ENCODE results near the gene KCNK3. TPM values are rescaled to one million over a fixed set of nuclear protein-coding genes. Genes with fewer than 3 reads are reported as not detected.

Gene KCNK3
- total and polyA plus RNA-seq, 3 donors from 2014 or later = 1.0 to 2.5 (median 1.5) TPM

GRCh38 chr2:26769089-26769761, 76.7 kb downstream of the KCNK3 start:
- peak overlapping the region; percentile 26 to 70 for H3K27ac ChIP-seq
- no peaks in the 10 kb centered on the region for H3K9me3 ChIP-seq
- H3K27me3 ChIP-seq = no peaks in the 10 kb centered on the region
- H3K4me1 ChIP-seq = peaks cover 43% of the 10 kb centered on the region
- TF ChIP-seq, protein P1, sequence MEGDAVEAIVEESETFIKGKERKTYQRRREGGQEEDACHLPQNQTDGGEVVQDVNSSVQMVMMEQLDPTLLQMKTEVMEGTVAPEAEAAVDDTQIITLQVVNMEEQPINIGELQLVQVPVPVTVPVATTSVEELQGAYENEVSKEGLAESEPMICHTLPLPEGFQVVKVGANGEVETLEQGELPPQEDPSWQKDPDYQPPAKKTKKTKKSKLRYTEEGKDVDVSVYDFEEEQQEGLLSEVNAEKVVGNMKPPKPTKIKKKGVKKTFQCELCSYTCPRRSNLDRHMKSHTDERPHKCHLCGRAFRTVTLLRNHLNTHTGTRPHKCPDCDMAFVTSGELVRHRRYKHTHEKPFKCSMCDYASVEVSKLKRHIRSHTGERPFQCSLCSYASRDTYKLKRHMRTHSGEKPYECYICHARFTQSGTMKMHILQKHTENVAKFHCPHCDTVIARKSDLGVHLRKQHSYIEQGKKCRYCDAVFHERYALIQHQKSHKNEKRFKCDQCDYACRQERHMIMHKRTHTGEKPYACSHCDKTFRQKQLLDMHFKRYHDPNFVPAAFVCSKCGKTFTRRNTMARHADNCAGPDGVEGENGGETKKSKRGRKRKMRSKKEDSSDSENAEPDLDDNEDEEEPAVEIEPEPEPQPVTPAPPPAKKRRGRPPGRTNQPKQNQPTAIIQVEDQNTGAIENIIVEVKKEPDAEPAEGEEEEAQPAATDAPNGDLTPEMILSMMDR (IDR thresholded peaks at IDR 0.05) = no peak
- TF ChIP-seq POLR2A (IDR thresholded peaks at IDR 0.05) = no peak
- 64 to 66% methylated on average over 9 to 14 of the region's 14 CpGs for WGBS, 2 donors
- intact Hi-C loops (cut with DNase I; ENCODE audit: low total_unique reads) = no loop called here
- no peaks in the 10 kb centered on the region for H3K36me3 ChIP-seq (ENCODE audit: low read depth, missing control alignments)
- no peak overlapping the region for H3K4me3 ChIP-seq
- peak; percentile 74 for DNase-seq

DNA sequence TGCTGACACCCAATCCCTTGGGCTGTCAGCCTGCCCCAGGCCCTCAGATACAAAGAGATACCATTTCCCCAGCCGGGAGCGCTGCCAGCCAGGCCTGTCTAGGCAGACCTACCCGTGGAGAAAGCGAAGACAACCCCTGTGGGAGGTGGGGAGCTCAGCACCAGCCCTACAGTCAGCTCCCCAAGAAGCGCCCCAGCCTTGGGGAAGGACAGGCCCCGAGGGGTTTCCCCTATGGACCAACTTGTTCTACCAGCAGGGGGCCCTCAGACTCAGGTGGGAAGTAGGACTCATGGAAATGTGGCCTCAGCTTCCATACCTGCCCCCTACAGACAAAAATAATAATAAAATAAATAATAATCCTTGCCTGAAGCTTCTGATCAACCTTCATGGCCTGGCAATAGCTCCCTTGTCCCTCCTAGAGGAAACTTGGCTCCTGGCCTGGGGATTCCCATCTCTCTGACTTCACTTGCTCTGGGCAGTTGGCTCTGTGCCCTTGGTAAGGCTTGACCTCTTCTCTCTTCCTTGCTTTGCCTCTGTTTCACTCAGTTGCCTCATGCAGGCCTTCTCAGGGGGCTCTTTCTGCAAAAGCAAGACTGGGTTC, 78.6 kb downstream of the KCNK3 start:
- Histone ChIP-seq H3K9me3 (no peaks in the 10 kb centered on the region), H3K27ac (peak overlapping the region; percentile 60 to 70), H3K36me3 (ENCODE audit: low read depth, missing control alignments) (no peaks in the 10 kb centered on the region), H3K27me3 (no peaks in the 10 kb centered on the region), H3K4me3 (no peak overlapping the region), H3K4me1 (peaks cover 32% of the 10 kb centered on the region)
- intact Hi-C loops (cut with DNase I; ENCODE audit: low total_unique reads) = no loop called here
- WGBS, 2 donors = 63 to 83% methylated on average over 2 to 6 of the region's 6 CpGs
- TF ChIP-seq POLR2A (IDR thresholded peaks at IDR 0.05) = no peak
- TF ChIP-seq, protein P1 (IDR thresholded peaks at IDR 0.05) = peak in 2 of 3 experiments; percentile 10 to 36
- DNase-seq = peak; percentile 97

DNA sequence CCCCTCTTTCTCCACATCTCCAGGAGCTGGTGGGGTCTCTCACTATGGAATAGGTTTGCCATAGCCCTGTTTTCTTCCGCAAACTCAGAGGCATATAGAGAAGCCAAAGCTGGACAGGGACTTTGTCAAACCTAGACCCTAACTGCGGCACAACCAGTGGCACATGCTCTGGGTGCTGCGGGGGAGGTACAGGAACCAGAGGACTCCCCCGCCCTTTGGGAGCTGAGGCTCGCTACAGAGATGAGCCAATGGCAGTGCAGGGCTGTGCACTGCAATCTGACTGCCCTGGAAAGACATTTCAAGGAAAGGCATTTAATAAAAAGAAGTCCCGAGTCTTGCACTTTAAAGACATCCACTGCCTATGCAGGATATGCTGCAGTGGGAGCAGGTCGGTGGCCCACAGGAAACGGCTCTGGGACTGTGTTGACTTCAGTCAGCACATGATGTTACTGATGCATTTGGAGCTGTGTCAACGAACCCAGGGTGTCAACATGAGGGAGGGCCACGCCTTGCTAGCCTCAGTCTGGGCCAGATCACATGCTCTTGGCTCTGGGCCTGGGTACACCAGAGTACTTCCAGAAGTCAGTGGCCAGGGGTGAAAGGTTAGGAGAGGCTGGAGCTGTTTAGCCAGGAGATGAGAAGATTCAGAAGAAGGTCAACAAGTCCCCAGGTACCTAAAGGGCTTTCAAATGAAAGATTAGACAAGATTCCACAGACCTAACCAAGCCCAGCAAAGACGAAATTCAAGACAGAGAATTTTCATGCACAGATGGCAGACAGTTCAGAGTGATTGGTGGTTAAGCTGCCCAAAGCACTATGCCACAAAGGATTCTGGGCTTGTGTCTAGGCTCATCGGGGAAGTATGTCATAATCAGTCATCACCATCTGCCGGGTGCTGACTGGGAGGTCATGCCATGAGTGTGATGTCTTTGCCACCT, 79.8 kb downstream of the KCNK3 start:
- no peak overlapping the region for H3K4me3 ChIP-seq
- TF ChIP-seq, protein P1 (IDR thresholded peaks at IDR 0.05) = no peak
- no peak for TF ChIP-seq POLR2A (IDR thresholded peaks at IDR 0.05)
- intact Hi-C loops (cut with DNase I; ENCODE audit: low total_unique reads) = no loop called here
- DNase-seq = peak; percentile 97
- H3K27ac ChIP-seq = peak overlapping the region; percentile 60 to 74
- no peaks in the 10 kb centered on the region for H3K36me3 ChIP-seq (ENCODE audit: low read depth, missing control alignments)
- H3K9me3 ChIP-seq = no peaks in the 10 kb centered on the region
- H3K27me3 ChIP-seq = no peaks in the 10 kb centered on the region
- H3K4me1 ChIP-seq = peaks cover 32% of the 10 kb centered on the region
- 42 to 54% methylated on average over 12 to 13 of the region's 13 CpGs for WGBS, 2 donors

DNA sequence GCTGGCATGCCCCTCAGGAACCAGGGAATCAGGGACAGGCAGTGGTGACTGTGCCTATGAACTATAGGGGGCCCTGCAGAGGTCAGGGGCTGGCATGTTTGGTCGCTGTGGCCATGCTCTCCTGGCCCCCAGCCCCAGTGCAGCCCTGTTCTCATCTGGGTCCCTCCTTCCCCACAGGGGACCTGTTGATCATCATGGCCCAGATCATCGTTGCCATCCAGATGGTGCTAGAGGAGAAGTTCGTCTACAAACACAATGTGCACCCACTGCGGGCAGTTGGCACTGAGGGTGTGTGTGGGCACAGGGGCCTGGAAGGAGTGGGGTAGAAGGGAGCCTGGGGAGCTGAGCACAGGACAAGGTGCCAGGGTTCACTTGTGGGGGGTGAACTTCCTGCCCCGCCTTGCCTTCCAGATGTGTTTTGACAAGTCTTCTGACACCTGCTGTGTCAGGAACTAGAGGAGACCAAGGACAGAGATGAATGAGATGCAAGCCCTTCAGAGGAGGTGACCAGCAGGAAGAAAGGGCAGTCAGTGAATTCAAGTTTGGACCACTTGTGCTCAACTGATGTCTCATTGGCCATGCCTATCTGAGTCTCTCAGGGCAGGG, 83.8 kb downstream of the KCNK3 start:
- DNase-seq = no peak
- Histone ChIP-seq H3K4me1 (peaks cover 18% of the 10 kb centered on the region), H3K27ac (no peak overlapping the region), H3K27me3 (no peaks in the 10 kb centered on the region), H3K36me3 (ENCODE audit: low read depth, missing control alignments) (no peaks in the 10 kb centered on the region), H3K9me3 (no peaks in the 10 kb centered on the region), H3K4me3 (no peak overlapping the region)
- 100% methylated on average over 3 to 5 of the region's 5 CpGs for WGBS, 2 donors
- no peak for TF ChIP-seq POLR2A (IDR thresholded peaks at IDR 0.05)
- TF ChIP-seq, protein P1 (IDR thresholded peaks at IDR 0.05) = no peak
- intact Hi-C loops (cut with DNase I; ENCODE audit: low total_unique reads) = no loop called here
